Parathyroid adenoma (tissue), 2 donors: ENCODE results near the gene ANKRD1.
"Not testable (repeated sequence)": the region's sequence is repeated elsewhere in the genome, so short reads cannot be mapped to it uniquely, and the experiment has no call there.

Experiments used
- H2AFZ ChIP-seq: fragments of 300-600 bp; sonication (generic); one replicate; pipeline ENCODE4 v1.7.0; 2017; ENCODE audit warnings: antibody characterized with exemption, mild to moderate bottlenecking
- H3K27ac ChIP-seq: fragments of 300-600 bp; sonication (generic); one replicate; pipeline ENCODE4 v1.7.0; 2017
- H3K27me3 ChIP-seq: fragments of 300-600 bp; sonication (generic); one replicate; pipeline ENCODE4 v1.7.0; 2017; ENCODE audit warnings: low read length; ENCODE audit not compliant: control insufficient read depth, insufficient read depth
- H3K36me3 ChIP-seq: fragments of 300-600 bp; sonication (generic); one replicate; pipeline ENCODE4 v1.7.0; 2017; ENCODE audit warnings: low read length; ENCODE audit not compliant: control insufficient read depth, insufficient read depth
- H3K4me1 ChIP-seq: fragments of 300-600 bp; sonication (generic); one replicate; pipeline ENCODE4 v1.7.0; 2017; ENCODE audit warnings: control low read depth
- H3K4me2 ChIP-seq: fragments of 300-600 bp; sonication (generic); one replicate; pipeline ENCODE4 v1.7.0; 2017; ENCODE audit warnings: low read length
- H3K4me3 ChIP-seq: fragments of 300-600 bp; sonication (generic); one replicate; pipeline ENCODE4 v1.7.0; 2017; ENCODE audit warnings: low read depth, low read length
- H3K79me2 ChIP-seq: fragments of 300-600 bp; sonication (generic); one replicate; pipeline ENCODE4 v1.7.0; 2017; ENCODE audit warnings: control low read depth
- H3K9ac ChIP-seq: fragments of 300-600 bp; sonication (generic); one replicate; pipeline ENCODE4 v1.7.0; 2017; ENCODE audit warnings: mild to moderate bottlenecking
- H3K9me3 ChIP-seq: fragments of 300-600 bp; sonication (generic); one replicate; pipeline ENCODE4 v1.7.0; 2017; ENCODE audit warnings: low read length; ENCODE audit not compliant: control insufficient read depth
- CTCF ChIP-seq: fragments of 300-600 bp; sonication (generic); IDR thresholded peaks from one replicate; pipeline ENCODE4 v1.7.0; 2017; ENCODE audit warnings: antibody characterized with exemption, mild to moderate bottlenecking
- donor health status: primary hyperparathyroidism.

The ANKRD1 gene

GRCh38 chr10:90884431-90884830 is 36.5 kb downstream of the ANKRD1 start:
- TF ChIP-seq CTCF: no peak
- H3K9me3 ChIP-seq: no peaks in the 10 kb centered on the region
- H3K4me1 ChIP-seq: peaks cover 7% of the 10 kb centered on the region
- H3K4me3 ChIP-seq: no peak overlapping the region
- no peak overlapping the region for H2AFZ ChIP-seq
- H3K9ac ChIP-seq: no peak overlapping the region
- H3K27ac ChIP-seq: no peak overlapping the region
- H3K36me3 ChIP-seq: no peaks in the 10 kb centered on the region
- H3K27me3 ChIP-seq: no peaks in the 10 kb centered on the region
- H3K4me2 ChIP-seq: no peak overlapping the region
- H3K79me2 ChIP-seq: no peaks in the 10 kb centered on the region

GRCh38 chr10:90880059-90880719 is 40.7 kb downstream of the ANKRD1 start:
- H3K79me2 ChIP-seq, H3K9ac ChIP-seq, H3K36me3 ChIP-seq, H3K4me2 ChIP-seq, H3K9me3 ChIP-seq, H3K27ac ChIP-seq, H2AFZ ChIP-seq, H3K27me3 ChIP-seq, H3K4me3 ChIP-seq: not testable (repeated sequence)
- H3K4me1 ChIP-seq: peaks cover 20% of the 10 kb centered on the region
- TF ChIP-seq CTCF: peak; percentile 65

GRCh38 chr10:90879062-90879461 is 41.8 kb downstream of the ANKRD1 start:
- no peak overlapping the region for H2AFZ ChIP-seq
- no peak for TF ChIP-seq CTCF
- H3K9me3 ChIP-seq: no peaks in the 10 kb centered on the region
- peaks cover 15% of the 10 kb centered on the region for H3K4me1 ChIP-seq
- no peaks in the 10 kb centered on the region for H3K36me3 ChIP-seq
- H3K4me2 ChIP-seq: no peak overlapping the region
- H3K79me2 ChIP-seq: no peaks in the 10 kb centered on the region
- H3K4me3 ChIP-seq: no peak overlapping the region
- no peak overlapping the region for H3K9ac ChIP-seq
- H3K27me3 ChIP-seq: no peaks in the 10 kb centered on the region
- no peak overlapping the region for H3K27ac ChIP-seq

GRCh38 chr10:90872648-90873020 is 48.3 kb downstream of the ANKRD1 start:
- H3K4me3 ChIP-seq: peak overlapping the region; percentile 72
- no peaks in the 10 kb centered on the region for H3K9me3 ChIP-seq
- H3K4me1 ChIP-seq: peaks cover 13% of the 10 kb centered on the region
- H3K36me3 ChIP-seq: no peaks in the 10 kb centered on the region
- H3K4me2 ChIP-seq: peak overlapping the region; percentile 52
- no peaks in the 10 kb centered on the region for H3K27me3 ChIP-seq
- TF ChIP-seq CTCF: no peak
- peaks cover 9% of the 10 kb centered on the region for H3K79me2 ChIP-seq
- H3K9ac ChIP-seq: no peak overlapping the region
- H2AFZ ChIP-seq: peak overlapping the region; percentile 78
- H3K27ac ChIP-seq: peak overlapping the region; percentile 37
